ENCODE data around the gene MROH2B. TPM values are rescaled to one million over a fixed set of nuclear protein-coding genes. Genes with fewer than 3 reads are reported as not detected.

MROH2B gene
- total and polyA plus RNA-seq, 2 donors from 2014 or later, result not detected

DNA sequence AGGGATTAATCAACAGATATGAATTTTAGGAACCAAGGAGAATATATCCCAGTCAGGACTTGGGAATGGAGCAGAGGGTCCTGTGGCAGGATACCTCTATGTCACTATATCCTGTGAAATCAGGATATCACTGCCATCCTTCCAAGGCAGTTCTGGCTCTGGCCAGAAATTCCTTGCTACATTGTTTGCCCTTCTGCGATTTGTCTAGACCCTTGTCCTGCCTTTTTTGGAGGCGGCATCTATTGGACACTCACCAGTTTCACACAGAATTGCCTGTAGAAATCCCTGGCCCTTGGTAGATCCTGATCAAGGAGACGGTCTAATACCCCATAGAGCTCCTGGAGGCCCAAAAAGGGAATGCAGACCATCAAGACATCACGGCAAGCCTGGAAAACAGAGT lies 71.2 kb downstream of the MROH2B start:
- H3K4me3 ChIP-seq (ENCODE audit: low read length in 3 of 3), result no peak overlapping the region
- no peak for FAIRE-seq

DNA sequence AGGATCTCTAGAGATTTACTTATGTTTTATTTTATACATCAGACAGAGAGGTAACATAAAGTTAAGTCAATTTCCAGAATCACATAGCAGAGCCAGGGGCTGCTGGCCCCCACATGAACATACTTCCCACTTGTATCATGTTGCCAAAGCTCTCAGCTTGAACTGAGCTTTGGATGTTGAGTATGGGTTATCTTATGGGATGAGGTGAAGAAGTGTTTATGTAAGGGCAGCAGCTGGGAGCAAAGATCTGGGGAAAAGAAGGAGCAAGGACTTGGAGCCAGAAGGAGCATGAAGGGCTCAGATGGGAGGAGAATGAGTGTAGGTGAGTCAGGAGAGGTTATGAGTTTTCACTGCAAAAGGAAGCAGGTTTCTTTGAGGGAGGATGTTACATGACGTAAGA lies 72.0 kb downstream of the MROH2B start:
- no peaks in the 10 kb centered on the region for H3K27me3 ChIP-seq (ENCODE audit: control insufficient read depth, insufficient read depth, low read length)
- TF ChIP-seq, protein P1, sequence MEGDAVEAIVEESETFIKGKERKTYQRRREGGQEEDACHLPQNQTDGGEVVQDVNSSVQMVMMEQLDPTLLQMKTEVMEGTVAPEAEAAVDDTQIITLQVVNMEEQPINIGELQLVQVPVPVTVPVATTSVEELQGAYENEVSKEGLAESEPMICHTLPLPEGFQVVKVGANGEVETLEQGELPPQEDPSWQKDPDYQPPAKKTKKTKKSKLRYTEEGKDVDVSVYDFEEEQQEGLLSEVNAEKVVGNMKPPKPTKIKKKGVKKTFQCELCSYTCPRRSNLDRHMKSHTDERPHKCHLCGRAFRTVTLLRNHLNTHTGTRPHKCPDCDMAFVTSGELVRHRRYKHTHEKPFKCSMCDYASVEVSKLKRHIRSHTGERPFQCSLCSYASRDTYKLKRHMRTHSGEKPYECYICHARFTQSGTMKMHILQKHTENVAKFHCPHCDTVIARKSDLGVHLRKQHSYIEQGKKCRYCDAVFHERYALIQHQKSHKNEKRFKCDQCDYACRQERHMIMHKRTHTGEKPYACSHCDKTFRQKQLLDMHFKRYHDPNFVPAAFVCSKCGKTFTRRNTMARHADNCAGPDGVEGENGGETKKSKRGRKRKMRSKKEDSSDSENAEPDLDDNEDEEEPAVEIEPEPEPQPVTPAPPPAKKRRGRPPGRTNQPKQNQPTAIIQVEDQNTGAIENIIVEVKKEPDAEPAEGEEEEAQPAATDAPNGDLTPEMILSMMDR (IDR thresholded peaks at IDR 0.05; ENCODE audit: borderline replicate concordance, extremely low read depth, insufficient read depth), result no peak
- FAIRE-seq, result no peak
- no peak overlapping the region for H3K4me3 ChIP-seq (ENCODE audit: low read length in 3 of 3)
- H3K4me1 ChIP-seq (ENCODE audit: control insufficient read depth in 2 of 3, insufficient read depth in 2 of 3, low read depth in 1 of 3, low read length in 3 of 3), result peaks cover 0 to 2% (median 0%) of the 10 kb centered on the region in 3 donors
- H3K9ac ChIP-seq (ENCODE audit: low read length in 3 of 3), result no peak overlapping the region
- no peaks in the 10 kb centered on the region for H3K9me3 ChIP-seq (ENCODE audit: control insufficient read depth in 2 of 3, insufficient read depth in 1 of 3, low read length in 3 of 3)
- H3K27ac ChIP-seq (ENCODE audit: low read depth in 2 of 2, low read length in 2 of 2), result no peak overlapping the region
- no peaks in the 10 kb centered on the region for H3K36me3 ChIP-seq (ENCODE audit: control insufficient read depth in 2 of 3, insufficient read depth in 3 of 3, low read length in 3 of 3)
- DNase-seq, result no peak
- intact Hi-C loops (cut with DNase I), result no loop called here

More for the DNA sequence above, 71.2 kb downstream of the MROH2B start:
- no peaks in the 10 kb centered on the region for H3K36me3 ChIP-seq (ENCODE audit: control insufficient read depth in 2 of 3, insufficient read depth in 3 of 3, low read length in 3 of 3)
- H3K9ac ChIP-seq (ENCODE audit: low read length in 3 of 3), result no peak overlapping the region
- no peak overlapping the region for H3K27ac ChIP-seq (ENCODE audit: low read depth in 2 of 2, low read length in 2 of 2)
- H3K27me3 ChIP-seq (ENCODE audit: control insufficient read depth, insufficient read depth, low read length), result no peaks in the 10 kb centered on the region
- no peak for DNase-seq
- TF ChIP-seq, protein P1 (IDR thresholded peaks at IDR 0.05; ENCODE audit: borderline replicate concordance, extremely low read depth, insufficient read depth), result no peak
- peaks cover 0 to 2% (median 0%) of the 10 kb centered on the region in 3 donors for H3K4me1 ChIP-seq (ENCODE audit: control insufficient read depth in 2 of 3, insufficient read depth in 2 of 3, low read depth in 1 of 3, low read length in 3 of 3)
- intact Hi-C loops (cut with DNase I), result no loop called here
- no peaks in the 10 kb centered on the region for H3K9me3 ChIP-seq (ENCODE audit: control insufficient read depth in 2 of 3, insufficient read depth in 1 of 3, low read length in 3 of 3)

DNA sequence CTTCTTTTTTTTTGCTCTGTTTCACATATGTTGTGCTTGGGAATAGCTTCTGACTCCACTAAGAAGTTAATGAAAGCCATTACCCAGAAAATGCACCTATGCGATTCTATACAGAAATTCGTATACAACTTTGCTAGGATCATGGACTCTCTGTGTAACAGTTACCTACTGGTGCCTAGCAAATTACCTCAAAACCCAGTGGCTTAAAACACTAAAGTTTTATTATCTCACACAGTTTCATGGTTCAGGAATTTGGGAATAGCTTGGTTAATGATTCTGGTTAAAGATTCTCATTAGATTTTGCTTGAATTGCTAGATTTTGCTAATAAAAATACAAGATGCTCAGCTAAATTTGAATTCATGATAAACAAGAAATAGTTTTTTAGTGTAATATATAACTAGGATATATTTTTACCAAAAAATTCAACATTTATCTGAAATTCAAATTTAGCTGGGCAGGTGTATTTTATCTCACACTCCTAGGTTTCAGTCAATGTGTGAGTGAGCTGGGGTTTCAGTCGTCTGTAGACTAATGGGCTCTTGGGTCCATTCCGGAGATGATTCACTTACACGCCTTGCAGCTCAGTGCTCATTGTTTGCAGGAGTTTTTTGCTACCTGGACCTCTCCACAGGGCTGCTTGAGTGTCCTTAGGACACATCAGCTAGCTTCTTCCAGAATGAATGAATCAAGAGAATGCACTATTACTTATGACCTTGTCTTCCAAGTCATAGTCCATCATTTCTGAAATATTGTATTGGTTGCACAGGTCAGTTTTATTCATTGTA lies 75.1 kb downstream of the MROH2B start:
- Histone ChIP-seq H3K9ac (ENCODE audit: low read length in 3 of 3) (no peak overlapping the region), H3K27me3 (ENCODE audit: control insufficient read depth, insufficient read depth, low read length) (no peaks in the 10 kb centered on the region), H3K9me3 (ENCODE audit: control insufficient read depth in 2 of 3, insufficient read depth in 1 of 3, low read length in 3 of 3) (no peaks in the 10 kb centered on the region), H3K27ac (ENCODE audit: low read depth in 2 of 2, low read length in 2 of 2) (peak overlapping the region in 1 of 2 donors; percentile 24), H3K36me3 (ENCODE audit: control insufficient read depth in 2 of 3, insufficient read depth in 3 of 3, low read length in 3 of 3) (no peaks in the 10 kb centered on the region), H3K4me3 (ENCODE audit: low read length in 3 of 3) (no peak overlapping the region), H3K4me1 (ENCODE audit: control insufficient read depth in 2 of 3, insufficient read depth in 2 of 3, low read depth in 1 of 3, low read length in 3 of 3) (peaks cover 2 to 13% (median 10%) of the 10 kb centered on the region in 3 donors)
- DNase-seq (peak in 3 of 5 donors; percentile 33 to 57 (median 47)), FAIRE-seq (no peak)
- TF ChIP-seq, protein P1 (IDR thresholded peaks at IDR 0.05; ENCODE audit: borderline replicate concordance, extremely low read depth, insufficient read depth), result no peak
- intact Hi-C loops (cut with DNase I), result no loop called here

Data from kidney (tissue), 14 donors.